Neuronal stem cell (in vitro differentiated cells): ENCODE data around the gene COL25A1.
"Not testable (repeated sequence)": the region's sequence is repeated elsewhere in the genome, so short reads cannot be mapped to it uniquely, and the experiment has no call there.

Experiments used
- DNase-seq: peaks from one replicate; pipeline ENCODE4 v3.0.0-alpha.2; 2013; ENCODE audit warnings: low spot score
- H2AFZ ChIP-seq: one replicate; pipeline ENCODE4 v1.6.1; 2013; ENCODE audit warnings: mild to moderate bottlenecking, low read length, inconsistent platforms
- H2AK5ac ChIP-seq: 2 replicates; pipeline ENCODE4 v1.6.1; 2013; ENCODE audit warnings: low read depth, mild to moderate bottlenecking, inconsistent platforms, low read length, moderate library complexity, mixed read lengths
- H2BK120ac ChIP-seq: 2 replicates; pipeline ENCODE4 v1.6.1; 2013; ENCODE audit warnings: low read depth, mild to moderate bottlenecking, inconsistent platforms, low read length, moderate library complexity, mixed read lengths
- H2BK12ac ChIP-seq: one replicate; pipeline ENCODE4 v1.6.1; 2013; ENCODE audit warnings: low read length, inconsistent platforms
- H2BK15ac ChIP-seq: 2 replicates; pipeline ENCODE4 v1.6.1; 2013; ENCODE audit warnings: mild to moderate bottlenecking, low read length, inconsistent platforms, mixed read lengths
- H2BK5ac ChIP-seq: one replicate; pipeline ENCODE4 v1.6.1; 2013; ENCODE audit warnings: inconsistent platforms, mild to moderate bottlenecking, low read length, moderate library complexity
- H3K14ac ChIP-seq: one replicate; pipeline ENCODE4 v1.6.1; 2013; ENCODE audit warnings: low read length, inconsistent platforms
- H3K18ac ChIP-seq: 2 replicates; pipeline ENCODE4 v1.6.1; 2013; ENCODE audit warnings: low read length, inconsistent platforms
- H3K23ac ChIP-seq: 2 replicates; pipeline ENCODE4 v1.6.1; 2013; ENCODE audit warnings: low read depth, mild to moderate bottlenecking, mixed read lengths, low read length, inconsistent platforms; ENCODE audit not compliant: poor library complexity
- H3K27ac ChIP-seq: replicated peaks from 3 replicates; pipeline ENCODE4 v1.5.1; 2013; ENCODE audit warnings: low read length, inconsistent platforms
- H3K27me3 ChIP-seq, 3 experiments: 2 replicates each; pipeline ENCODE4 v1.6.1; 2013; ENCODE audit warnings: low read length in 3 of 3, mild to moderate bottlenecking in 2 of 3, inconsistent platforms in 1 of 3, low read depth in 1 of 3, mixed read lengths in 1 of 3, moderate library complexity in 1 of 3; ENCODE audit not compliant: control insufficient read depth in 3 of 3, insufficient read depth in 3 of 3
- H3K36me3 ChIP-seq, 2 donors: replicated peaks in 1 of 2; 2 replicates each; pipeline ENCODE4 v1.6.1; 2013; ENCODE audit warnings: low read length in 2 of 2; ENCODE audit not compliant: control insufficient read depth in 2 of 2, insufficient read depth in 2 of 2
- H3K4ac ChIP-seq: 2 replicates; pipeline ENCODE4 v1.6.1; 2013; ENCODE audit warnings: inconsistent platforms, mild to moderate bottlenecking, low read length, moderate library complexity
- H3K4me1 ChIP-seq, 2 donors: 1 replicate in 1 of 2; 2 replicates in 1 of 2; pipeline ENCODE4 v1.6.1; 2013; ENCODE audit warnings: low read length in 2 of 2, low read depth in 1 of 2; ENCODE audit not compliant: control insufficient read depth in 2 of 2, insufficient read depth in 1 of 2
- H3K4me2 ChIP-seq: one replicate; pipeline ENCODE4 v1.6.1; 2013; ENCODE audit warnings: mild to moderate bottlenecking, low read length, inconsistent platforms; ENCODE audit not compliant: insufficient read depth, poor library complexity, severe bottlenecking
- H3K4me3 ChIP-seq, 2 donors: 2 replicates each; pipeline ENCODE4 v1.5.1; 2013; ENCODE audit warnings: low read length in 2 of 2, mild to moderate bottlenecking in 2 of 2, inconsistent platforms in 1 of 2, moderate library complexity in 1 of 2
- H3K79me1 ChIP-seq: one replicate; pipeline ENCODE4 v1.6.1; 2013; ENCODE audit warnings: low read depth, mild to moderate bottlenecking, inconsistent platforms, low read length, moderate library complexity
- H3K9ac ChIP-seq: one replicate; pipeline ENCODE4 v1.6.1; 2013; ENCODE audit warnings: mild to moderate bottlenecking, low read depth, low read length, inconsistent platforms; ENCODE audit not compliant: poor library complexity
- H3K9me3 ChIP-seq, 2 donors: replicated peaks in 1 of 2; 2 replicates each; pipeline versions ENCODE3 to v1.6.1; 2013; ENCODE audit warnings: low read length in 2 of 2, mild to moderate bottlenecking in 2 of 2, inconsistent platforms in 1 of 2, low read depth in 1 of 2, mixed read lengths in 1 of 2, moderate library complexity in 1 of 2; ENCODE audit not compliant: control insufficient read depth in 2 of 2, insufficient read depth in 1 of 2
- H4K8ac ChIP-seq: one replicate; pipeline ENCODE4 v1.6.1; 2013; ENCODE audit warnings: low read depth, mild to moderate bottlenecking, inconsistent platforms, low read length, moderate library complexity
- H4K91ac ChIP-seq: one replicate; pipeline ENCODE4 v1.6.1; 2013; ENCODE audit warnings: low read length, low read depth, mild to moderate bottlenecking, inconsistent platforms; ENCODE audit not compliant: poor library complexity
- WGBS, 2 donors: extraction: QIAGEN DNeasy Blood & Tissue Kit; methylation state at CpG; one replicate each; pipeline ENCODE4 v1.1.7; 2013; ENCODE audit warnings: missing lambda C conversion rate in 2 of 2, mixed read lengths in 1 of 2; ENCODE audit not compliant: insufficient read length in 2 of 2, insufficient replicate concordance in 1 of 2; ENCODE audit errors: extremely low coverage in 2 of 2; 5-methylcytosine and 5-hydroxymethylcytosine counted together

COL25A1 gene

GRCh38 chr4:108869970-108870369 is 432.5 kb downstream of the COL25A1 start:
- H3K18ac ChIP-seq, H3K36me3 ChIP-seq, H4K91ac ChIP-seq, H2AK5ac ChIP-seq, H2BK15ac ChIP-seq, H3K27ac ChIP-seq, H2BK5ac ChIP-seq, H3K79me1 ChIP-seq, H2AFZ ChIP-seq, H3K14ac ChIP-seq, H3K9me3 ChIP-seq, H3K9ac ChIP-seq, H3K4me1 ChIP-seq, H3K4me2 ChIP-seq, H3K4me3 ChIP-seq, H2BK120ac ChIP-seq, H3K27me3 ChIP-seq, H2BK12ac ChIP-seq, H3K23ac ChIP-seq, DNase-seq, H3K4ac ChIP-seq, H4K8ac ChIP-seq: not testable (repeated sequence)
- no CpG with 5 or more reads among the region's 9 CpGs for WGBS, 2 donors

- Histone ChIP-seq H3K4me3 (no peak overlapping the region), H2AFZ (no peak overlapping the region), H3K9ac (no peak overlapping the region), H2BK120ac (no peak overlapping the region), H3K79me1 (no peaks in the 10 kb centered on the region), H4K8ac (no peak overlapping the region), H3K9me3 (no peaks in the 10 kb centered on the region), H2AK5ac (no peak overlapping the region), H3K36me3 (no peaks in the 10 kb centered on the region), H2BK5ac (no peak overlapping the region), H3K14ac (no peak overlapping the region), H3K4me1 (no peaks in the 10 kb centered on the region), H3K4me2 (no peak overlapping the region), H2BK15ac (no peak overlapping the region), H3K23ac (no peak overlapping the region), H2BK12ac (no peak overlapping the region), H3K27me3 (no peaks in the 10 kb centered on the region), H3K18ac (no peak overlapping the region), H3K4ac (no peak overlapping the region), H3K27ac (no peak overlapping the region), H4K91ac (no peak overlapping the region)
- WGBS, 2 donors = no CpG with 5 or more reads among the region's 1 CpG
- no peak for DNase-seq
Observed at GRCh38 chr4:108868606-108869227, 433.7 kb downstream of the COL25A1 start.

GRCh38 chr4:108867476-108867875 is 435.0 kb downstream of the COL25A1 start:
- Histone ChIP-seq H3K9me3 (no peaks in the 10 kb centered on the region), H3K4me2 (no peak overlapping the region), H3K79me1 (no peaks in the 10 kb centered on the region), H4K91ac (no peak overlapping the region), H3K4me1 (no peaks in the 10 kb centered on the region), H3K9ac (no peak overlapping the region), H3K23ac (no peak overlapping the region), H3K18ac (no peak overlapping the region), H2BK120ac (no peak overlapping the region), H3K14ac (no peak overlapping the region), H2AK5ac (no peak overlapping the region), H4K8ac (no peak overlapping the region), H3K4me3 (no peak overlapping the region), H2BK5ac (no peak overlapping the region), H3K36me3 (no peaks in the 10 kb centered on the region), H3K27ac (no peak overlapping the region), H2BK15ac (no peak overlapping the region), H3K4ac (no peak overlapping the region), H2BK12ac (no peak overlapping the region), H3K27me3 (no peaks in the 10 kb centered on the region), H2AFZ (no peak overlapping the region)
- no peak for DNase-seq

GRCh38 chr4:108861334-108861733 is 441.1 kb downstream of the COL25A1 start:
- Histone ChIP-seq H2BK12ac (no peak overlapping the region), H4K91ac (no peak overlapping the region)
- WGBS, 2 donors = no CpG with 5 or more reads among the region's 2 CpGs

More at GRCh38 chr4:108861334-108861733, 441.1 kb downstream of the COL25A1 start:
- Histone ChIP-seq H3K4me1 (no peaks in the 10 kb centered on the region), H3K4ac (no peak overlapping the region), H3K36me3 (no peaks in the 10 kb centered on the region), H3K9me3 (no peaks in the 10 kb centered on the region), H2BK5ac (no peak overlapping the region), H3K23ac (no peak overlapping the region), H3K79me1 (no peaks in the 10 kb centered on the region), H3K9ac (no peak overlapping the region), H3K14ac (no peak overlapping the region), H2BK15ac (no peak overlapping the region), H3K27me3 (peaks cover 0 to 9% (median 0%) of the 10 kb centered on the region in 3 experiments), H3K4me3 (no peak overlapping the region), H2AK5ac (no peak overlapping the region), H2AFZ (no peak overlapping the region), H3K27ac (no peak overlapping the region), H4K8ac (no peak overlapping the region), H2BK120ac (no peak overlapping the region), H3K4me2 (no peak overlapping the region), H3K18ac (no peak overlapping the region)
- no peak for DNase-seq
